A549 (cell line): Measurements from ENCODE around the gene AIG1. TPM values are rescaled to one million over a fixed set of nuclear protein-coding genes. Genes with fewer than 3 reads are reported as not detected.

Experiments
- ATAC-seq, 2 experiments: fragments of 200-7000 bp in 1 of 2; fragments of >200 bp in 1 of 2; cut with Nextera tagmentation in 1 of 2; cut with Tn5 transposase in 1 of 2; 3 replicates each; pipeline versions ENCODE4 v1.8.0 to v1.9.1; 2018 to 2020; ENCODE audit warnings: mild to moderate bottlenecking in 1 of 2, moderate library complexity in 1 of 2
- CTCF ChIA-PET: fragments of 300-600 bp; sonication (Branson Sonifier 250); formaldehyde crosslinking; extraction: SDS; loops from one replicate; lab custom pipeline; 2021; ENCODE audit warnings: antibody characterized with exemption, inconsistent platforms; lab: Yijun Ruan, JAX
- POLR2A ChIA-PET: fragments of 350-600 bp; formaldehyde crosslinking; extraction: SDS; loops from one replicate; lab custom pipeline; 2021; ENCODE audit warnings: antibody characterized with exemption, inconsistent platforms; lab: Yijun Ruan, JAX
- DNase-seq, 2 experiments: peaks; one replicate each; pipeline versions ENCODE4 v3.0.0 to v3.0.0-alpha.2; 2011 to 2016; ENCODE audit warnings: low read depth in 1 of 2, low spot score in 1 of 2
- FAIRE-seq: peaks from 2 replicates; lab custom pipeline; 2011; peaks lifted over from hg19 to GRCh38; lab: Jason Lieb, UNC
- H3K27ac ChIP-seq, 2 experiments: fragments of >200 bp; sonication (Bioruptor Twin); formaldehyde crosslinking; 3 replicates each; pipeline ENCODE4 v1.5.1; 2016 to 2017
- H3K4me1 ChIP-seq: fragments of >200 bp; sonication (Bioruptor Twin); formaldehyde crosslinking; 3 replicates; pipeline ENCODE4 v1.6.1; 2016
- H3K4me2 ChIP-seq: fragments of >200 bp; sonication (Bioruptor Twin); formaldehyde crosslinking; 3 replicates; pipeline ENCODE4 v1.6.1; 2016
- H3K4me3 ChIP-seq: fragments of >200 bp; sonication (Bioruptor Twin); formaldehyde crosslinking; 3 replicates; pipeline ENCODE4 v1.5.1; 2016
- H3K9me3 ChIP-seq: fragments of >200 bp; sonication (Bioruptor Twin); formaldehyde crosslinking; 3 replicates; pipeline ENCODE4 v1.6.1; 2016
- BHLHE40 ChIP-seq: IDR thresholded peaks from 2 replicates; pipeline ENCODE4 v1.6.1; 2012; ENCODE audit warnings: low read depth, low read length, inconsistent platforms
- CBX2 ChIP-seq: fragments of 200-600 bp; sonication (generic); IDR thresholded peaks from 2 replicates; pipeline ENCODE4 v1.6.1; 2016; ENCODE audit warnings: low read depth, mild to moderate bottlenecking, borderline replicate concordance
- CEBPB ChIP-seq, 2 experiments: fragments of >200 bp in 1 of 2; sonication (Bioruptor Twin) in 1 of 2; formaldehyde crosslinking in 1 of 2; IDR thresholded peaks; 2 replicates each; pipeline ENCODE4 v1.6.1; 2012 to 2016
- ESRRA ChIP-seq: fragments of 150-350 bp; IDR thresholded peaks from 2 replicates; pipeline ENCODE4 v1.6.1; 2014; ENCODE audit warnings: mild to moderate bottlenecking, low read length, borderline replicate concordance
- FOSB ChIP-seq: fragments of 250-450 bp; sonication (Bioruptor Pico); IDR thresholded peaks from 2 replicates; pipeline ENCODE4 v1.5.0; 2020; ENCODE audit warnings: mild to moderate bottlenecking, moderate library complexity
- FOXS1 ChIP-seq: fragments of 250-450 bp; sonication (Bioruptor Pico); IDR thresholded peaks from 2 replicates; pipeline ENCODE4 v1.5.0; 2020; ENCODE audit warnings: mild to moderate bottlenecking, moderate library complexity
- HDAC2 ChIP-seq: fragments of 200-600 bp; sonication (generic); IDR thresholded peaks from 2 replicates; pipeline ENCODE4 v1.6.1; 2016
- JUN ChIP-seq, 2 experiments: fragments of >200 bp; sonication (Bioruptor Twin); formaldehyde crosslinking; IDR thresholded peaks; 2 replicates in 1 of 2; 3 replicates in 1 of 2; pipeline ENCODE4 v1.6.1; 2016 to 2017
- JUNB ChIP-seq: fragments of >200 bp; sonication (Bioruptor Twin); formaldehyde crosslinking; IDR thresholded peaks from 2 replicates; pipeline ENCODE4 v1.6.1; 2016
- MAFK ChIP-seq: fragments of 450-650 bp; IDR thresholded peaks from 2 replicates; pipeline ENCODE4 v1.6.1; 2014; ENCODE audit not compliant: partially characterized antibody
- MAZ ChIP-seq: fragments of 150-350 bp; IDR thresholded peaks from 2 replicates; pipeline ENCODE4 v1.6.1; 2014; ENCODE audit warnings: antibody characterized with exemption, low read depth, low read length, borderline replicate concordance
- MYC ChIP-seq: IDR thresholded peaks from 2 replicates; pipeline ENCODE4 v1.6.1; 2012; ENCODE audit warnings: mild to moderate bottlenecking, inconsistent platforms, low read length, improper control_type of control experiment, borderline replicate concordance
- NFE2L2 ChIP-seq: fragments of 150-350 bp; conservative IDR thresholded peaks from 2 replicates; pipeline ENCODE4 v1.6.1; 2014; ENCODE audit warnings: low read length
- NPAS2 ChIP-seq: fragments of 250-450 bp; sonication (Bioruptor Pico); IDR thresholded peaks from 2 replicates; pipeline ENCODE4 v1.8.0; 2022; ENCODE audit warnings: mild to moderate bottlenecking, moderate library complexity, borderline replicate concordance
- POLR2AphosphoS2 ChIP-seq: conservative IDR thresholded peaks from 2 replicates; pipeline ENCODE4 v1.6.1; 2012; ENCODE audit warnings: low read length, improper control_type of control experiment, inconsistent platforms
- RAD21 ChIP-seq, 2 experiments: fragments of >200 bp in 1 of 2; sonication (Bioruptor Twin) in 1 of 2; formaldehyde crosslinking in 1 of 2; IDR thresholded peaks in 1 of 2; conservative IDR thresholded peaks in 1 of 2; 2 replicates in 1 of 2; 3 replicates in 1 of 2; pipeline ENCODE4 v1.6.1; 2012 to 2018; ENCODE audit warnings: inconsistent platforms in 1 of 2
- RFX5 ChIP-seq: fragments of 450-650 bp; IDR thresholded peaks from 2 replicates; pipeline ENCODE4 v1.7.1; 2014; ENCODE audit warnings: antibody characterized with exemption, mild to moderate bottlenecking, moderate library complexity
- SMC3 ChIP-seq: fragments of >200 bp; sonication (Bioruptor Twin); formaldehyde crosslinking; IDR thresholded peaks from 3 replicates; pipeline ENCODE4 v1.6.1; 2018; ENCODE audit warnings: inconsistent platforms
- TP53 ChIP-seq: fragments of 250-450 bp; sonication (Bioruptor Pico); IDR thresholded peaks from 2 replicates; pipeline ENCODE4 v1.5.0; 2021; ENCODE audit warnings: mild to moderate bottlenecking, moderate library complexity
- USF2 ChIP-seq: fragments of 450-650 bp; IDR thresholded peaks from 2 replicates; pipeline ENCODE4 v1.6.1; 2014; ENCODE audit warnings: antibody characterized with exemption
- ZC3H11A ChIP-seq: fragments of 450-650 bp; IDR thresholded peaks from 2 replicates; pipeline ENCODE4 v1.6.1; 2014; ENCODE audit warnings: antibody characterized with exemption, mild to moderate bottlenecking
- ZFP36 ChIP-seq: fragments of 450-650 bp; IDR thresholded peaks from 2 replicates; pipeline ENCODE4 v1.6.1; 2014; ENCODE audit warnings: borderline replicate concordance; ENCODE audit not compliant: partially characterized antibody
- ZNF302 ChIP-seq: fragments of 250-450 bp; sonication (Bioruptor Pico); IDR thresholded peaks from 2 replicates; pipeline ENCODE4 v1.9.0; 2021; ENCODE audit warnings: inconsistent platforms, mild to moderate bottlenecking, moderate library complexity
- WGBS: methylation state at CpG from one replicate; pipeline ENCODE4 v1.1.6; 2017; ENCODE audit errors: missing lambda C conversion rate; 5-methylcytosine and 5-hydroxymethylcytosine counted together
- polyA plus RNA-seq, 4 experiments: library from polyadenylated mRNA; depleted of rRNA in 3 of 4; stranded (reverse); fragments of >200 nt; fragmentation: RNase III in 1 of 4; extraction: RNeasy Plus Mini Kit Qiagen cat#74134 plus additional on column Dnase treatment in 1 of 4; gene quantifications; 2 replicates in 3 of 4; 3 replicates in 1 of 4; pipeline ENCODE4 v1.2.3, GENCODE V29; 2011 to 2017
- TF ChIP-seq, protein P1 (sequence below): IDR thresholded peaks from 2 replicates; pipeline ENCODE4 v1.6.1; 2012
- TF ChIP-seq, protein P2 (sequence below): fragments of 200-600 bp; sonication (generic); IDR thresholded peaks from 2 replicates; pipeline ENCODE4 v1.6.1; 2016; ENCODE audit warnings: antibody characterized with exemption, mild to moderate bottlenecking, moderate library complexity

AIG1 gene
- polyA plus RNA-seq, 2 of the 4 experiments (the other 2 are of a cell fraction), result 29.5 to 38.3 TPM

GRCh38 chr6:143087856-143088255 lies 27.2 kb downstream of the AIG1 start:
- DNase-seq (no peak), FAIRE-seq (no peak), ATAC-seq (no peak)
- Histone ChIP-seq H3K4me1 (no peaks in the 10 kb centered on the region), H3K9me3 (no peaks in the 10 kb centered on the region), H3K4me3 (no peak overlapping the region), H3K27ac (no peak overlapping the region), H3K4me2 (no peak overlapping the region)
- ChIA-PET CTCF (no interaction called here), POLR2A (no interaction called here)
- no peak for TF ChIP-seq USF2
- TF ChIP-seq ZFP36, result no peak
- no peak for TF ChIP-seq FOXS1 (CRISPR knock-in tag)
- no peak for TF ChIP-seq ZNF302
- no peak for TF ChIP-seq RFX5
- TF ChIP-seq POLR2AphosphoS2, result no peak
- TF ChIP-seq CEBPB (IDR thresholded peaks at IDR 0.05), result no peak
- TF ChIP-seq ZC3H11A, result no peak
- 95% methylated on average over 2 of the region's 2 CpGs for WGBS

DNA sequence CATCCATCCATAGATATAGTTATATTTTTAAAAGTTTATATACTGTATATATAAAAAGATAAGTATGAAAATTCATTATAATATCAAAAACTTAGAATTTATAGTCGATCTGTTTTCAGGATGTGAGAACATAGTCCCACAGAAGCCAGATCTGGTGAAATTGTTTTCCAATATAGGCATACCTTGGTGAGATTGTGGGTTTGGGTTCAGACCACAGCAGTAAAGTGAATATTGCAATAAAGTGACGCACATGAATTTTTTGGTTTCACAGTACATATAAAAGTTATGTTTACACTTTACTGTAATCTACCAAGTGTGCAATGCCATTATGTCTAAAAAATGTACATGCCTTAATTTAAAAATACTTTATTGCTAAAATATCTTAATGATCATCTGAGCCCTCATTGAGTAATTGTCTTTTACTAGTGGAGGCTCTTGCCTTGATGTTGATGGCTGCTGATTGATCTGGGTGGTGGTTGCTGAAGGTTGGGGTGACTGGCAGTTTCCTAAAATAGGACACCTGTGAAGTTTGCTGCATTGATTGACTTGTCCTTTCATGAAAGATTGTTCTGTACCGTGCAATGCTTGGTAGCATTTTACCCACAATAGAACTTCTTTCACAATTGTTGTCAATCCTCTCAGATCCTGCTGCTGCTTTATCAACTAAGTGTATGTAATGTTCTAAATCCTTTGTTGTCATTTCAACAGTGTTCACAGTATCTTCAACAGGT lies 29.8 kb downstream of the AIG1 start:
- CTCF ChIA-PET, result no interaction called here
- H3K4me1 ChIP-seq, result no peaks in the 10 kb centered on the region
- no peaks in the 10 kb centered on the region for H3K9me3 ChIP-seq
- 88% methylated on average over 3 of the region's 3 CpGs for WGBS
- TF ChIP-seq MAFK (no peak), MAZ (no peak), ESRRA (no peak), FOSB (CRISPR knock-in tag) (no peak), ZC3H11A (no peak), BHLHE40 (no peak)
- TF ChIP-seq, all 56 proteins: peak for 0
- Histone ChIP-seq H3K27ac (no peak overlapping the region), H3K4me3 (no peak overlapping the region), H3K4me2 (no peak overlapping the region)
- DNase-seq, result no peak
- POLR2A ChIA-PET, result no interaction called here
- no peak for ATAC-seq
- no peak for FAIRE-seq

DNA sequence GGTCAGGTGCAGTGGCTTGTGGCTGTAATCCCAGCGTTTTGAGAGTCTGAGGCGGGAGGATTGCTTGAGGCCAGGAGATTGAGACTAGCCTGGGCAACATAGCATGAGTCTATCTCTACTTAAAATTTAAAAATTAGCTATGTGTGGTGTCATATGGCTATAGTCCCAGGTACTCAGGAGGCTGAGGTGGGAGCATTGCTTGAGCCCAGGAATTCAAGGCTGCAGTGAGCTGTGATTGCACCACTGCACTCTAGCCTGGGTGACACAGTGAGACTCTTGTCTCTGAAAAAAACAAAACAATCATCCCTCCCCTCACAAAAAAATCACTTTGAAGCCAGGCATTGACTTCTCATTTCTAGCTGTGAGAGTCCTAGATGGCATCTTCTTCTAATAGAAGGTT lies 32.1 kb downstream of the AIG1 start:
- POLR2A ChIA-PET, result no interaction called here
- no peak for TF ChIP-seq NPAS2
- TF ChIP-seq RAD21 (conservative IDR thresholded peaks at IDR 0.05 in 1 of 2, IDR thresholded peaks at IDR 0.05 in 1 of 2), result no peak
- TF ChIP-seq NFE2L2, result no peak
- TF ChIP-seq, protein P1, sequence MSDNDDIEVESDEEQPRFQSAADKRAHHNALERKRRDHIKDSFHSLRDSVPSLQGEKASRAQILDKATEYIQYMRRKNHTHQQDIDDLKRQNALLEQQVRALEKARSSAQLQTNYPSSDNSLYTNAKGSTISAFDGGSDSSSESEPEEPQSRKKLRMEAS, result no peak
- no peak for TF ChIP-seq TP53 (CRISPR knock-in tag)
- TF ChIP-seq ZNF302, result no peak
- TF ChIP-seq, protein P2, sequence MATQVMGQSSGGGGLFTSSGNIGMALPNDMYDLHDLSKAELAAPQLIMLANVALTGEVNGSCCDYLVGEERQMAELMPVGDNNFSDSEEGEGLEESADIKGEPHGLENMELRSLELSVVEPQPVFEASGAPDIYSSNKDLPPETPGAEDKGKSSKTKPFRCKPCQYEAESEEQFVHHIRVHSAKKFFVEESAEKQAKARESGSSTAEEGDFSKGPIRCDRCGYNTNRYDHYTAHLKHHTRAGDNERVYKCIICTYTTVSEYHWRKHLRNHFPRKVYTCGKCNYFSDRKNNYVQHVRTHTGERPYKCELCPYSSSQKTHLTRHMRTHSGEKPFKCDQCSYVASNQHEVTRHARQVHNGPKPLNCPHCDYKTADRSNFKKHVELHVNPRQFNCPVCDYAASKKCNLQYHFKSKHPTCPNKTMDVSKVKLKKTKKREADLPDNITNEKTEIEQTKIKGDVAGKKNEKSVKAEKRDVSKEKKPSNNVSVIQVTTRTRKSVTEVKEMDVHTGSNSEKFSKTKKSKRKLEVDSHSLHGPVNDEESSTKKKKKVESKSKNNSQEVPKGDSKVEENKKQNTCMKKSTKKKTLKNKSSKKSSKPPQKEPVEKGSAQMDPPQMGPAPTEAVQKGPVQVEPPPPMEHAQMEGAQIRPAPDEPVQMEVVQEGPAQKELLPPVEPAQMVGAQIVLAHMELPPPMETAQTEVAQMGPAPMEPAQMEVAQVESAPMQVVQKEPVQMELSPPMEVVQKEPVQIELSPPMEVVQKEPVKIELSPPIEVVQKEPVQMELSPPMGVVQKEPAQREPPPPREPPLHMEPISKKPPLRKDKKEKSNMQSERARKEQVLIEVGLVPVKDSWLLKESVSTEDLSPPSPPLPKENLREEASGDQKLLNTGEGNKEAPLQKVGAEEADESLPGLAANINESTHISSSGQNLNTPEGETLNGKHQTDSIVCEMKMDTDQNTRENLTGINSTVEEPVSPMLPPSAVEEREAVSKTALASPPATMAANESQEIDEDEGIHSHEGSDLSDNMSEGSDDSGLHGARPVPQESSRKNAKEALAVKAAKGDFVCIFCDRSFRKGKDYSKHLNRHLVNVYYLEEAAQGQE, result no peak
- no peak for TF ChIP-seq MYC
- no peak for TF ChIP-seq SMC3
- TF ChIP-seq ZC3H11A, result no peak
- no peak for TF ChIP-seq JUN (IDR thresholded peaks at IDR 0.05)
- no peak for TF ChIP-seq HDAC2
- no peak for TF ChIP-seq JUNB
- TF ChIP-seq CBX2, result no peak
- no peak for TF ChIP-seq ZFP36
- no peak for DNase-seq
- ATAC-seq, result no peak
- Histone ChIP-seq H3K9me3 (no peaks in the 10 kb centered on the region), H3K4me1 (no peaks in the 10 kb centered on the region), H3K4me2 (no peak overlapping the region), H3K4me3 (no peak overlapping the region), H3K27ac (no peak overlapping the region)
- no peak for FAIRE-seq
- 100% methylated on average over 1 of the region's 2 CpGs for WGBS
- CTCF ChIA-PET, result no interaction called here
